GM21825 (cell line): ENCODE data around the gene ROCK2.

Experiments used
- ATAC-seq: cut with Tn5 transposase; IDR thresholded peaks from one replicate; pipeline ENCODE4 v1.9.1; 2021; ENCODE audit warnings: mild to moderate bottlenecking, moderate library complexity; ENCODE audit not compliant: unreplicated experiment

Gene ROCK2

DNA sequence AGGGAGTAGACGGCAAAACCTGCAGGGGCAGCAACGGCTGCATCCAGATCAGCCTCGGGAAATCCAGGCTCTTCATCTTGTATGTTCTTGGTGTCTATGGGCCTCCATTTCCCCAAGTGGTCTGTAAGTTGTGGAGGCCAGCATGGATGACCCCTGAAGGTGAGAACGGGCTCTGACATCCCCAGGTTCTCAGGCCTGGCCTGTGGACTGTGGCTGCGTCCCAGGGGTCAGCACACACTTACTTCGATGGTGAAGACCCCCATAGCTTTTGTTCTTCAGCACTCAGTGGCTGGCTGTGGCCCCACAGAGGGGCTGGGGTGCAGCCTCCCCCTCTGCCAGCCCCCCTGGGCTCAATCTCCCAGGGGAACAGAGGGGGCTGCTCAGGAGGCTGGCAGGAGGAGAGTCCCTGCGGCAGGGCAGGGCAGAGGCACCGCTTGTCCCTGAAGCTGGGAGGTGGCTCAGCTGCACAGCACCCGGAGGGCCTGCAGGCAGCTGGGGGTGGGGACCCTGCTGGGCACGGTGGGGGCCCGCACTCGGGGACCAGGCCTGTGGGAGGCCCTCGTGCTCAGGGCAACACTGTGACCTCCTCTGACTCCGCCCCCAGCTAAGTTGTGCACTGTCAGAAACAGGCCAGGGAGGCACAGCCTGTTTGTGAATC is 185.4 kb downstream of the ROCK2 start:
- ATAC-seq, result no peak

DNA sequence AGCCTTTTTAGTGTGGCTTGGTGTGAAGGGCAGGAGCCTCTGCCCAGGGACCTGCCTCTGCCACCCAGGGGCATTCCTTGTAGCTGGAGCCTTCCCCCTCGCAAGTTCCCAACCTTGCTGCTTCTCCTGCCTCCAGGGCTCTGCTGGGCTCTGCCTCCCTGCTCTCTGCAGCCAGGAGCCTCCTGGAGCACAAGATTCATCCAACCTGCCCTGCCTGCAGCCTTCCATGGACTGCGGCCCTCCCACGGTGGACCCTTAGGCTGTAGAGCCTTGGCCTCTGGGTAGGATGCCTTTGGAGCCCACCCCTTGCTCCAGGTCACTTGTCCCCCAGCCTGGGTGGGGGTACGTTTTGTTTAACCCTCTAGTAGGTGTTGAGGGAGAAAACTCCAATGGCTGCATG is 186.7 kb downstream of the ROCK2 start:
- no peak for ATAC-seq

DNA sequence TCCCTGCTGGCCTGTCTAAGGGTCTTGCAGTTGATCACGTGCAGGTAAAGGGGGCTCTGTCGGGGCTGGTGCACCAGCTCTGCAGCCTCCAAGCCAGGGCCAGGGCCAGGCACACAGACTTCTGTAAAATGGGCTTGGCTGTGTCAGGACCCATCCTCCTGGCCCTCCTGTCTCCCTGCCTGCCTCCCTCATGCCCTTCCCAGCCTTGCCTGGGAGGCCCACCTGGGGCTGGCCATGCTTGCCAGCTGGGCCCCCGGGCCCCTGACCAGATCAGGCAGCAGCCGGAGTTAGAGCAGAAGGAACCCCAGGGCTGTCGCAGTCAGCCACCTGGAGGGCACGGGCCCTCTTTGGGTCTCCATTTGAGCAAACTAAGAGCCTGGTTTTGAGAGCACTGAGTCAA is 187.1 kb downstream of the ROCK2 start:
- ATAC-seq, result no peak

DNA sequence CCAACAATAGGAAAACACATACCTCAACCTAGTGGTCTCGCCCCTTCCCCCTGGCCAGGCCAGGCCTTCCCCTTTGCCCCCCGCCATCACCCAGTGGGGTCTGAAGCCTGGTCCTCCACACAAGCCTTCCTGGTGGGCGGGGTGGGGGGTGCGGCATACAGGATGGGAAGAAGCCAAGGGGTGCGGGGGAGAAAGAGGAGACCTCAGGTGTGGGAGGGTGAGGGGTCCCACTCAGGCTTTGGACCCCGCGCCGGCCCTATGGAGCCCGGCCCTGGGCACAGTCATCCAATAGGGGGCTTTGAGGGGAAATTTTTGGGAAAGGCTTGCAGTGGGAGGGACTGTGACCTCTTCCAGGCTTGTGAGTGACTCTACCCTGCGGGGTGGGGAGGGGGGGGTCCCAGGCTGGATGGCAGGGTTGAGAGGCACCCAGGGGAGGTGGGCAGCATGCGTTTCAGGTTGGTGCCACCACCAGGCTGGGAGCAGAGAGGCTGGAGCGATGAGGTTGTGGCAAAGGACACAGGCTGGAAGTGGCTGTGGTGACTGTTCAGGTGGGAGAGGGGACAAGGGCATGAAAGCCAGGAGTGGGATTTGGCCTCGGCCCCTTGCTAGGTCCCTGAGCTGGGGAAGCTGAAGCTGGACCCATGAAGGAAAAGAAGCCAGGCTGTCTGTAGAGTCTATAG is 187.9 kb downstream of the ROCK2 start:
- ATAC-seq, result no peak

DNA sequence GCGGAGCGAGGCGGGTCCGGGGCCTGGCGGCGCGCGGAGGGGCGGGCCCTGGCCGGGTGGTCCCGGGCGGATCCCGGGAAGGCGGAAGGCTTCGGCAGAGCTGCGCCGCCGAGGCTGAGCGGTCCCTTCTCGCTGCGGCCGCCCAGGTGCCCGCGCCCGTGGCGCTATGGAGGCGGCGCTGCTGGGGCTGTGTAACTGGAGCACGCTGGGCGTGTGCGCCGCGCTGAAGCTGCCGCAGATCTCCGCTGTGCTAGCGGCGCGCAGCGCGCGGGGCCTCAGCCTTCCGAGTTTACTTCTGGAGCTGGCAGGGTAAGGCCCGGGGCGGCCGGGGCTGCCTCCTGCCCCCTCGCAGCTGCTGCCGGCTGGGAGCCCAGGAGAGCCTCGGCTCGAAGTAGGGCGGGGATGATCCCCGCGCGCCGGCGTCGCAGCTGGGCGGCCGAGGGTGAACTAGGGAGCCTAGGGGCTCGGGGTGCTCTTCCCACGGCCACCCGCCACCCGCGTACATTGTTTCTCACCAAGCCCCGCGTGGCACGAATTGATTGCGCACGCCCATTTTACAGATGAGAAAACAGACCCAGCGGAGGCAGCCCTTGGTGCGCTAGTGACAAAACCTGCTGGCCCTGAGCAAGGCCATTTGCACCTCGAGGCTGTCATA is 188.9 kb downstream of the ROCK2 start, which contains the start of gene SLC66A3:
SLC66A3 (plus strand) TSS at position 87 of the 655 bp plus-strand sequence; CDS start at position 167, 80 bp downstream.
- peak; percentile 73 for ATAC-seq

DNA sequence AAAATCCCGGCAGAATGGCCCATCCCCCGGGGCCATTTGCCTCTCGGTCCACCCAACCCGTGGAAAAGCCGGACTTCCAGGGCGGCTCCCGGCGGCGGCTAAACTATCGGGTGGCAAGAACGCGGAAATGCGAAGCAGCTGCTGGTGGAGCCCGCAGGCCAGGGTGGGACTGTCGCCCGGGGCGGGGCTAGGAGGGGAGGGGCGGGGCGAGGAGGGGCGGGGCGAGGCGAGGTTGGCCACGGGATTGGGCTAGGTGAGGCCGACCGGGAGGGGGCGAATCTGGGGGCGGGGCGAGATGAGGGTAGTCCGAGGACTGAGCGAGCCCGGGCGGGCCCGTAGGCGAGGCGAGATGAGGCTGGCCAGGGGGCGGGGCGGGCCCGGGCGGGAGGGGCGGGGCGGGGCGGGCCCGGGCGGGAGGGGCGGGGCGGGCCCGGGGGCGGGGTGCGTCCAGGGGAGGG is 189.5 kb downstream of the ROCK2 start:
- ATAC-seq, result peak; percentile 67

DNA sequence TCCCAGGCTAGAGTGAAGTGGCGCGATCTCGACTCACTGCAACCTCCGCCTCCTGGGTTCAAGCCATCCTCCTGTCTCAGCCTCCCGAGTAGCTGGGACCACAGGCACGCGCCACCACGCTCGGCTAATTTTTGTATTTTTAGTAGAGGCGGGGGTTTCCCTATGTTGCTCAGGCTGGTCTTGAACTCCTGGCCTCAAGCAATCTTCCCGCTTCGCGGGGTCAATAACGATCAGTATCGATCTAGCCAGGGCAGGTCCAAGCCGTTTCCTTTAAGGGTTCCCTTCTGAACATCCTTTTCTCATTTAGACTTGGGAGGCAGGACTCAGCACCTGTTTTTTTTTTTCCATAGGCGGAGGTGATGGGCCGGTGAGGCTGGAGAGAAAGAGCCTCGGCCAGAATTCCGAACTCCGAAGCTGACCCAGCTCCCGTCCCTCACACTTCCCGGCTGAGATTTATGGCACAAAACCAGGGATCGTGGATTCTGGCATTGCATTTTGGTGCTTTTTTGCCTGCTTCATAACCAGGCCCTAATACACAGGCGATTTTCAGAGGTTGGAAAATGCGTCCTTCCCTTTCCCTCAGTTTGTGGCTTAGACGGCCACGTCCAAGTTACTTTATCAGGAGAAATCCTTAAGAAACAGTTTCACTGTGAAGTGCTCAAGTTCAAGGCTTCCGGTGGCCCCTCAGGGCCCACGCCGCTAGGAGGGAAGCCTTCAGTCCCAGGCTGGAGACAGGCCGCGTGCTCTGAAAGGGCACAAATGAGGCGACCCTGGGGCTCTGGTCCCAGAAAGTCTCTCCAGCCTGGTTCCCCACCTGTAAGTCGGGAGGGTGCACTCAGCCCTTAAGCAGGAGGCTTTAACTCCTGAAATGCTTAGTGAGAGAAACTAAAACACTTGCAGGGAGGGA is 190.2 kb downstream of the ROCK2 start:
- ATAC-seq, result peak; percentile 11

DNA sequence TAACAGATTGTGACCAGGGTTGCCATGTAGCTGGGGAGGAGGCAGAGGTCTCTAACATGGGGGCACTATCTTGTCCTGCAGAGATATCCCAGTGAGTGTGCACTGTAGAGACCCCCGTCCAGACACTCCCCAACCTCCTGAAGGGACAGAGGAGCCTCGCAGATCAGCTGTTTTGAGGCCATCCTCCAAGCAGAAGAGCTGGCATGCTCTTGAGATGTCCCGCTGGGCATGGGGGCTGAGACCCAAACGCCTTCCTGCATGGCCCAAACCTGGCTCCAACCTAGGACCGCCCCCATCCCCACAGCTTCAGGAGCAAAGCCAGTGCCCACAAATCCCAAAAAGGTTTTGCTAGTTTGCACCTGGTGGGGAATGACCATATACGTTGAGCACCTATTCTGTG is 191.8 kb downstream of the ROCK2 start:
- no peak for ATAC-seq

DNA sequence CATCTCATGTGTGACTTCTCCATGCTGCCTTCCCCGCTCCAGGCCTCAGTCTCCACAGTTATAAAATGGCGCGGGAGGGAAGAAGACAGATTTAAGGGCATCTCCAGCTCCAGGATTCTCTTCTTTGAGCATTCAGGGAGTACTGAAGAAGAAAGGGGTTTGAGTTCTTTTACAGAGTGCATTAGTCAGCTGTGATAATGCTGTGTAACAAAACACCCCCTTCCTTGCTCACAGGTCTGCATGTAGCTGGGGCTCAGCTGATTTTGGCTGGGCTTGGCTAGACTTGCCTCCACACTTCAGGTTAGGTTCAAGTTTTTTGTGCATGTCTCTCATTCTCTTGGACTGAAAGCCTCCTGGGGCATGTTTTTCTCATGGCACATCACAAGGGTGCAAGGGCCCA is 197.2 kb downstream of the ROCK2 start:
- no peak for ATAC-seq

DNA sequence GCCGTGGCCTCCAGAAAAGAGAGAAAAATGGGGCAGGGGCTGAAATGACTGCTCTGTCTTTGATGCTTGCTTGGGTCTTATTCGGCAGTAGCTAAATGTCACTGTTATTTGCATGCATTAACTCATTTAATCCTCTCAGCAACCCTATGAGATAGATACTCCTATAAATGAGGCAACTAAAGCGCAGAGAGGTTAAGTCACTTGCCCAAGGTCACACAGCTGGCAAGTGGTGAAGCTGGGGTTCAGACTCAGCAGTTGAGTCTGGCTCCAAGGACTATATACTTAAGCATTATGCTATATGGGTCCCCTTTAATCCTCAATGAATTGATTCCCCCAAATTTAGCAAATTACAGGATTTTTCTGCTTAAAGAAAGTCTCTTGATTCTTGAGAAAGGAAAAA is 198.4 kb downstream of the ROCK2 start:
- ATAC-seq, result no peak

DNA sequence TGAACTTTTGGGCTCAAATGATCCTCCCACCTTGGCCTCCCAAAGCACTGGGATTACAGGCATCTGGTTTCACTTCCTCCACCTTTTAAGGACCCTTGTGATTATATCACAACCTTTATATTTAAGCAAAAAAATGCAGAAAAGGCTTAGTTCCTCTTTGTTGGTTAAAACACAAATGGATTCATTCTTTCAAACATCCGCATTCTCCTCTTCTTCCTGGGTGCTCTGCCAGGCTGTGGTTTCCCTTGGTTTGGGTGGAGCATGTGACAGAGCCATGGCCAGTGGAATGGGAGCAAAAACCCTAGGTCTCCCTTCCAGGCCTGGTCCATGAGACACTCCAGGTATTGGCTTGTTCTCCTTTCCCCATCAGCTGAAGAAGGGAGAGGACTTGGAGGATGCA is 199.1 kb downstream of the ROCK2 start:
- ATAC-seq, result no peak

DNA sequence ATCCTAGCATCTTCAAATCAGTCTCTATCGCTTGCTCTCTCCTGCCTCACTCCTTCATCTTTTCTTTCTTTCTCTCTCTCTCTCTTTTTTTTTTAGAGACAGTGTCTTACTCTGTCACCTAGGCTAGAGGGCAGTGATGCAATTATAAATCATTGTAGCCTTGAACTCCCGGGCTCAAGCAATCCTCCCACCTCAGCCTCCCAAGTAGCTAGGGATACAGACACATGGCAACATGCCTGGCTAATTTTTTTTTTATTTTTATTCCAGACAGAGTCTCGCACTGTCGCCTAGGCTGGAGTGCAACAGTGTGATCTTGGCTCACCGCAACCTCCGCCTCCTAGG is 199.7 kb downstream of the ROCK2 start:
- no peak for ATAC-seq

DNA sequence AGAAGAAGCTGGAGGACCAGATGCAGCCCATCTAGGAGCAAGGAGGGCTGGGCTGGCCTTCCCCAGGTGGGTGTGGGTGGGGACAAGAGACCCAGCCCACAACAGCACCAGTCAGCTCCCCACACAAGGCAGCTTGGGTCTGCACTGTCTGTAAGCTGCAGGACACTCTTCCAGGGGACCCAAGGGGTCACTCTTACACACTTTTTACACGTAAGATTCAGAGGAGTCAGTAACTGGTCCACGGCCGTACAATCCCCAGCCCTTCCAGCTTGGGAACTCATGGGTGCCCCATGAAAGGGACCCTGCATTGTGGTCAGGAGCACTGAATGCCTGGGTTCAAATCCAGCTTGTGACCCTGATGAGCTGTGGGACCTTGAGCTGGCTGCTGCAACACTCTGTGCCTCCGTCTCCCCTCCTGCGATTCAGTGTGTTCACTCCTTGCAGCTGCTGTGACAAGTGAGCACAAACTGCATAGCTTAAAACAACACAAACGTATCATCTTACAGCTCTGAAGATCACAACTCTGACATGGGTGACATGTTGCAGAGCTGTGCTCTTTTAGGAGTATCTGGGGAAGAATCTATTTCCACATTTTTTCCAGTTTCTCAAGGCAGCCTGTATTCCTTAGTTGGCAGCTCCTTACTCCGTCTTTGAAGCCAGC is 200.2 kb downstream of the ROCK2 start:
- no peak for ATAC-seq

DNA sequence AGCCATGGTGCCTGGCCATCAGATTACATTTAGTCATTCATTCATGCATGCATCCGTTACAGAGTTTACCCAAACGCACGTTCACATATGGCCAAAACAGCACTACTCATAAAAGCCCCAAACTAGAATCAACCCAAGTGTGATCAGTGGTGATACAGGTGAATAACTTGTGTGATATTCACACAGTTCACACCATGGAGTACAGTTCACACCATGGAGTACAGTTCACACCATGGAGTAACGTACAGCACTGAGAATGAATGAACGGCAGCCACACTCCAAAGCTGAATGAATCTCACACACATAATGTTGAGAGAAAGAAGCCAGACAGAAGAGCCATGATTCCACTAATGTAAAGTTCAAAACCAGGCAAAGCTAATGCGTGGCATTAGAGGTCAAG is 201.4 kb downstream of the ROCK2 start:
- ATAC-seq, result no peak

DNA sequence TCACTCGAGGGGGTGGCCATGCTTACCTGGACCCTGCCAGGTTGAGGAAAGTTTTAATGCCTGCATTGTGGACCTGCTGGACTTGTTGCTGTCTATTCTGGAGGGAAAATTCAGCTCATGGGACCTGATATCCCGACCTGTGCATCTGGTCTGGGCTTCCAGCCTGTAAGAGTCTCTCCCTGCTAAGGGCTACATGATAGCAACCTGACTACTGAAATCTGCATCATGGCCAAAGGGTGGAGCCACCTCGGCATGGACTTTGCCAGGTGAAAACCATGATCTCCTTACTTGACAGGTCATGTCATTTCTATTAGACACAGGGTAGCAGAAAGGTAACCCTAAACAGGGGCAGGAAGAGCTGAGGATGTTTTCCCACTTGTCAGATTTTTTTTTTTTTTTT is 202.1 kb downstream of the ROCK2 start:
- ATAC-seq, result no peak

DNA sequence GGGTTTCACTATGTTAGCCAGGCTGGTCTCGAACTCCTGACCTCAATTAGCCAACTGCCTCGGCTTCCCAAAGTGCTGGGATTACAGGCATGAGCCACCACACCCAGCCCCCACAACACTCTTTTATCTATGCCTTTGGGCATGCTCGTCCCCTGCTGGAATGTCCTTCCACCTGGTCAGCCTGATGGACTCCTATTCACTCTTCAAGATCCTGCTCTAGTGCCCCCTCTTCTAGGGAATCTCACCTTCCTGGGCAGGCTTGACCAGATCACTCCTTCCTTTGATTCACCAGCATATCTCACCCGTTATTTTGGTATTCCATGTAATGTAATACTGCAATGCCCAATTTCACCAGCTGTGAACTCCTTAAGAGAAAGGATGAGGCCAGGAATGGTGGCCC is 203.1 kb downstream of the ROCK2 start:
- no peak for ATAC-seq

DNA sequence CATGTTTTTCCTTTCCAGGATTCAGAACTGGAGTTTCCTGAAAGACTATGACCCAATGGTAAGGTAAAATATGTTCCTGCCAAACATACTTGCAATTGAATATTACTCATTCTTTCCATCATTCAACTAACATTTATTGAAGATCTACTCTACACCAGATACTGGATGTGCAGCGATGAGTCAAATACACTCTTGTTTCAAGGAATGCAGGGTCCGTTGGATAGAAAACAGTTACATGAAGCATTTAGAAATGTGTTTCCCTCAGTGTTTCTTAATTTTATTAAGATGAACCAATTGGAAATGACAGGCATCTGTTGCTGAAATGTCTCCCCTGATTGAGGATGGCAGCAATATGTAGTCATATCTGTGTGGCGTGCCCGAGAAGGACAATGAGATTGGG is 203.9 kb downstream of the ROCK2 start:
- ATAC-seq, result no peak

DNA sequence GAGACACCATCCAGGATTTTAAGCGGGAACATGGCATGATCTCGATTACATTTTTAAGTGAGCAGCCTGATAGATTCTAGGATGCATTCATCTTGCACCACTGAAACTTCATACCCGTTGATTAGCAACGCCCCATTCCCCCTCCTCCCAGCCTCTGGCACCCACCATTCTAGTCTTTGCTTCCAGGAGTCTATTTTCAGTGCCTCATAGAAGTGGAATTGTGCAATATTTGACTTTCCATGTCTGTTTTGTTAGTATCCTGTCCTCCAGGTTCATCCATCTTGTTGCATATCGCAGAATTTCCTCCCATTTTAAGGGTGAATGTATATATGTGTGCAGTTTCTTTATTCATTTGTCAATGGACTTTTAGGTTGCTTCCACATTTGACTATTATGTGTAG is 210.1 kb downstream of the ROCK2 start:
- no peak for ATAC-seq

DNA sequence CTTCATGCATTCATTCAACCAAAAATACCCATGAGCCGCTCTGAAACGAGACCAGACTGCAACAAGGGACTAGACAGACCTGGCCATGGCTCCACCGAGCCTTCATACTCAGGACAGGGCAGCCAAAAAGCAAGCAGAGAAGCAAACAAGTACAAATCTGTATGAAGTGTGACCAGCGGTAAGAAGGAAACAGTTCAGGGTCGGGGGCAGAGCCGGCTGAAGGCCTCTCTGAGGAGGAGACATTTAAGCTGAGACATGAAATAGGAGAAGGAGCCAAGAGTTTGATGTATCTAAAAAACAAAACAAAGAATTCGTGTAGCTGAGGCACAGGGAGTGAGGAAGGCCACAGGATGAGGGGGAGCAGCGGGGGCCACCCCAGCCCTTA is 210.5 kb downstream of the ROCK2 start:
- no peak for ATAC-seq

DNA sequence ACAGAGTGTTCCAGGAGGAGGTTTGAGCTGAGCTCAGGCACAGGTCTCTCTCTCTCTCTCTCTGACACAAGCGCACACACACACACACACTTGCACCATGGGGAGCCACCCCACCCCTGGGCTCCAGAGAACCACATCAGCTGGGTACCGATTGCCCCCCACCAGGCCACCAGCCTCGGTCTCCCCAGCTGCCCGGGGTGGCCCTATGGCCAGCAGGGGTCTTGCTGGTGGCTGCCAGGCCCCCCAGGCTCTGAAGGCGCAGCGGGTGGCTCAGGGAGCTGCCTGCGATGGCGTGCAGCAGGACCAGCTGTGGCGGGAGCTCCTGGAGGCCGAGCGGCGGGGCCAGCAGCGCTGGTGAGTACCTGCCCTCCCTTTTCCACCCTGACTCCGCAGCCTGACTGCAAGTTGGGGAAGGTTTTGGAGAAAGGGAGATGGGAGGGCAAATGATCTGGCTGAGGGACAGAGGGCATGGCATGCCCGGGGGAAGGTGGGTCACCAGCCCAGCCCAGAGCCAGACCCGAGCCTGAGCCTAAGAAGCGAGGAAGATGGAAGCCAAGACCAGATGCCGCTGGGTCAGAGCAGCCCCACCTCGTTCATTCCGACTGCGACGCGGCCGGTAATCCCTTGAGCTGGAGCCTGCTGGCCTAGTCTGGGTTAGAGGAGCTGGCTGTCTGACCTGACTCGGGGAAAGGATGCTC is 211.0 kb downstream of the ROCK2 start:
- ATAC-seq, result peak; percentile 12
